ENCODE results near the gene FRYL. TPM values are rescaled to one million over a fixed set of nuclear protein-coding genes. Genes with fewer than 3 reads are reported as not detected.
A peak's percentile ranks its signal among the peaks of the same experiment; 100 is the strongest.

FRYL gene
- total RNA-seq, 2 experiments from 2014 or later, result 44.8 to 54.2 TPM

DNA sequence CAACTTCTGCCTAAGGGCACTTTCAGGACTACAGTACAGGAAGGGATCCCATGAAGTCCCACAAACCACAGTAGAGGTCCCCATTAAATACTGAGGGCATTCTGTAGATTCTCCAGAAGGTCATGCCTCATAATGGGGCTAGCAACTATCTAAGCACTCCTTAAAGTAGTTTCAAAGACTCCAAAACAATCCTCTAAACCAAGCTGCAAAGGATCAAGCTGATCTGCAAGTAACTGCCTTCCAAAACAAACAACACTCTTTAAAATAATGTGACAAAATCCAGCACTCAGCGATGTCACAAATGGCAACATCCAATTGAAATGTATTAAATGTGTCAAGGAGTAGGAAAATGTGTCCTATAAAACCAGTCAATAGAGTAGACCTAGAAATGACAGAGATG is 118.7 kb downstream of the FRYL start:
- H3K27me3 Mint-ChIP-seq (ENCODE audit: low read depth), result no peaks in the 10 kb centered on the region
- H3K27ac Mint-ChIP-seq, result no peak overlapping the region
- no peak overlapping the region for H3K4me3 Mint-ChIP-seq
- H3K36me3 Mint-ChIP-seq (ENCODE audit: low read depth), result peaks cover 15% of the 10 kb centered on the region
- CTCF ChIA-PET, result no interaction called here
- H3K9me3 Mint-ChIP-seq, result peaks cover 7% of the 10 kb centered on the region
- no peak for DNase-seq
- H3K4me1 Mint-ChIP-seq (ENCODE audit: low read depth), result peaks cover 21% of the 10 kb centered on the region
- intact Hi-C loops (cut with micrococcal nuclease), result no loop called here

DNA sequence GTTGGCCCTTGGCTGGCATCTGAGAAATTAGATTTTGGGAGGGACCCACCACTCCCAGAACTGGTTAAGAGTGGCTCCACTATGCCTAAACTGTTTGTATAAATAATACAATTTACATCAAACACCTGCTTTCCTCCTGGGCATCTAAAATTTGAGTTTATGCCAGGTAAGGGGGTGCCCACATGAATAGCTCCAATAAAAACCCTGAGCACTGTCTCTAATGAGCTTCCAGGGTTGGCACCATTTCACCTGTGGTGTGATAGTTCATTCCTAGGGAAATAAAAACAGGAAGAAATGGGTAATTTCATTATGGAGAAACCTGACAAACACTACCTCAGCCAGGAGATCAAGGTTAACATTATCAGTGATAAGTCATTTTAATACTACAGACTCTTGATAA is 119.7 kb downstream of the FRYL start:
- Mint-ChIP-seq H3K27me3 (ENCODE audit: low read depth) (no peaks in the 10 kb centered on the region), H3K4me1 (ENCODE audit: low read depth) (peaks cover 14% of the 10 kb centered on the region), H3K36me3 (ENCODE audit: low read depth) (peaks cover 15% of the 10 kb centered on the region), H3K9me3 (peaks cover 7% of the 10 kb centered on the region), H3K4me3 (no peak overlapping the region), H3K27ac (no peak overlapping the region)
- no peak for DNase-seq
- intact Hi-C loops (cut with micrococcal nuclease), result no loop called here
- CTCF ChIA-PET, result no interaction called here

- no peak overlapping the region for H3K4me3 Mint-ChIP-seq
- peaks cover 4% of the 10 kb centered on the region for H3K36me3 Mint-ChIP-seq (ENCODE audit: low read depth)
- CTCF ChIA-PET, result interaction anchor here (0.6 to 0.7 kb wide), 2 partner anchors 9 to 20 kb away, joined by 3 to 4 read pairs; no protein-coding TSS in a partner anchor
- H3K27me3 Mint-ChIP-seq (ENCODE audit: low read depth), result no peaks in the 10 kb centered on the region
- DNase-seq, result no peak
- no peaks in the 10 kb centered on the region for H3K9me3 Mint-ChIP-seq
- H3K4me1 Mint-ChIP-seq (ENCODE audit: low read depth), result peaks cover 39% of the 10 kb centered on the region
- intact Hi-C loops (cut with micrococcal nuclease), result no loop called here
- H3K27ac Mint-ChIP-seq, result peak overlapping the region; percentile 20
Measured at GRCh38 chr4:48654015-48654664, 125.9 kb downstream of the FRYL start.

DNA sequence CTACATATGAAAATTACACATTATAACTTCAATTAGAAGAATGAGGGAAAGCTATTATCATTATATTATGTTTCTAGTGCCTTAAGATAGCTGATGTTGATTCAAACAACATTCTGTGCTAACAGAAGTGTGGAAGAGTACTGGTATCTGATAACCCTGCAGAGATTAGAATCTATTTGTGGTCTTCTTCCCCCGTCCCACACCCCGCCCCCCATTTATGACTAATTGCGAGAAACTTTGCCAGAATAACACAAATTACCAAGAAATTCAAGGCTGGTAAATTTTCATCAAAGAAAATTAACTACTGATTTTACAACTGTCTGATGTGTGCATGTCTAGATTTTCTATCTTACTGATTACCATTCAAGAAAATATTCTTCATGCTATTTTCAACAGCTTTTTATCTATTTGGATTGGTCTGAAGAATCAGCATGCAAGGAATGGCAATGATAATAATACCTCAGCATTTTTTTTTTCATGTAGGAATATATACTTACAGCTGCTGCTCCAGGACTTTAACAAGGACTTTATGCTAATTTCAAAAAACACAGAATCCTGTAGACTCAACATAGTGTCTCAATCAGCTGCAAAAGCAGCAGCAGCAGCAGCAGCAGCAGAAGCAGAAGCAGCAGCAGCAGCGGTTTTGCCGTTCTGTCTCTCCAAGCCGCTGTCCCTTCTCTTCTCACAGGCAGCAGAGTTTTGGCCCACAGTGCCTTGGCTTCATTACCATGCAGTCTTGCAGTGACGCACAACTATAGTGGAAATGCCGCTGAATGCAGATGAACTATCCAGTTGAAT is 126.7 kb downstream of the FRYL start:
- no peak overlapping the region for H3K27ac Mint-ChIP-seq
- H3K36me3 Mint-ChIP-seq (ENCODE audit: low read depth), result no peaks in the 10 kb centered on the region
- H3K4me1 Mint-ChIP-seq (ENCODE audit: low read depth), result peaks cover 39% of the 10 kb centered on the region
- CTCF ChIA-PET, result interaction anchor here (0.6 kb wide), 2 partner anchors 12 to 19 kb away, joined by 3 read pairs; no protein-coding TSS in a partner anchor
- peak; percentile 36 for DNase-seq
- H3K27me3 Mint-ChIP-seq (ENCODE audit: low read depth), result no peaks in the 10 kb centered on the region
- H3K4me3 Mint-ChIP-seq, result no peak overlapping the region
- intact Hi-C loops (cut with micrococcal nuclease), result loop anchor here (1.0 kb wide), 1 partner anchor 12 kb away; no protein-coding TSS in a partner anchor
- H3K9me3 Mint-ChIP-seq, result no peaks in the 10 kb centered on the region

- no peaks in the 10 kb centered on the region for H3K27me3 Mint-ChIP-seq (ENCODE audit: low read depth)
- H3K4me1 Mint-ChIP-seq (ENCODE audit: low read depth), result peaks cover 38% of the 10 kb centered on the region
- CTCF ChIA-PET, result no interaction called here
- no peaks in the 10 kb centered on the region for H3K9me3 Mint-ChIP-seq
- intact Hi-C loops (cut with micrococcal nuclease), result no loop called here
- DNase-seq, result no peak
- no peaks in the 10 kb centered on the region for H3K36me3 Mint-ChIP-seq (ENCODE audit: low read depth)
- H3K27ac Mint-ChIP-seq, result no peak overlapping the region
- no peak overlapping the region for H3K4me3 Mint-ChIP-seq
Measured at GRCh38 chr4:48651914-48652313, 128.2 kb downstream of the FRYL start.

DNA sequence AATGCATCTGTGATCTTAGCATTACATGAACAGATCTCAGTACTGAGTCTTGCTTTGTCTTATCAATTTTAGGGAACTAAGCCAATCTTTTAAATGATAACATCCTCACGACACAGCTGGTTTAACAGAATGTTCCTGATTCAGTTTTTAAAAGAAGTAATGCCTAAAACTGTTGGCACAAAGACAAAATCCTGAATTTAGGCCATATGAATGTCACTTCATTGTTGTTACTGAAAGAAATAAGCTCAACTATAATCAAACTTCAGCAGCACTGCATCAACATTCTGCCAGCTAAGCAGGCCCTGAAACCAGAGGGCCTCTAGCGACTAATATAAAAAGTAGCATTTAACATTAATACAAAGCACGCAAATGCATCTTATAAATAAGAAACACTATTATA is 130.6 kb downstream of the FRYL start:
- DNase-seq, result no peak
- intact Hi-C loops (cut with micrococcal nuclease), result no loop called here
- H3K9me3 Mint-ChIP-seq, result no peaks in the 10 kb centered on the region
- CTCF ChIA-PET, result interaction anchor here (0.7 kb wide), 1 partner anchor 309 kb away, joined by 3 read pairs; no protein-coding TSS in a partner anchor
- H3K36me3 Mint-ChIP-seq (ENCODE audit: low read depth), result no peaks in the 10 kb centered on the region
- H3K27me3 Mint-ChIP-seq (ENCODE audit: low read depth), result no peaks in the 10 kb centered on the region
- H3K27ac Mint-ChIP-seq, result no peak overlapping the region
- no peak overlapping the region for H3K4me3 Mint-ChIP-seq
- H3K4me1 Mint-ChIP-seq (ENCODE audit: low read depth), result peaks cover 37% of the 10 kb centered on the region

- no peaks in the 10 kb centered on the region for H3K9me3 Mint-ChIP-seq
- intact Hi-C loops (cut with micrococcal nuclease), result no loop called here
- CTCF ChIA-PET, result no interaction called here
- no peak for DNase-seq
- H3K27ac Mint-ChIP-seq, result no peak overlapping the region
- H3K4me1 Mint-ChIP-seq (ENCODE audit: low read depth), result peaks cover 32% of the 10 kb centered on the region
- H3K27me3 Mint-ChIP-seq (ENCODE audit: low read depth), result no peaks in the 10 kb centered on the region
- H3K36me3 Mint-ChIP-seq (ENCODE audit: low read depth), result no peaks in the 10 kb centered on the region
- H3K4me3 Mint-ChIP-seq, result no peak overlapping the region
Measured at GRCh38 chr4:48645225-48645794, 134.8 kb downstream of the FRYL start.

GRCh38 chr4:48642421-48643374 is 137.4 kb downstream of the FRYL start:
- intact Hi-C loops (cut with micrococcal nuclease), result no loop called here
- no peak overlapping the region for H3K27ac Mint-ChIP-seq
- H3K9me3 Mint-ChIP-seq, result peaks cover 3% of the 10 kb centered on the region
- H3K4me1 Mint-ChIP-seq (ENCODE audit: low read depth), result peaks cover 31% of the 10 kb centered on the region
- peaks cover 4% of the 10 kb centered on the region for H3K36me3 Mint-ChIP-seq (ENCODE audit: low read depth)
- no peak overlapping the region for H3K4me3 Mint-ChIP-seq
- DNase-seq, result no peak
- CTCF ChIA-PET, result no interaction called here
- H3K27me3 Mint-ChIP-seq (ENCODE audit: low read depth), result no peaks in the 10 kb centered on the region

DNA sequence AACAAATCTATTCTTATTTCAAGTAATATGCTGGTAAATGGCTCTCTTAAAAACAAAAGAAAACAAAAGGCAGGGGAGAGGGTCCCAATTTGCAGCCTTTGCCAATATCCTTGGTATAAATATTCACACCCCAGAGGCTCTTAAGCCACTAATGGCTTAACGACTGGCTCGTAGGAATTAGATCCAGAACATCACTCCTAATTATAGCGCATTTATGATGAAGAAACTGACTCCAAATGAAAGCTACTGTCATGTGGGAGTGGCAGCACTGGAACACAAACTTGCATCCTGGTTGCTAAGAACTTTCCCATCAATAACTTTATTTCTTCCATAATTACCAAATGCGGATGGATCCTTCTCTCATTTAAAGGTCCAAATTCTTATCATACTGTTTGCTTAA is 138.7 kb downstream of the FRYL start:
- CTCF ChIA-PET, result interaction anchor here (0.5 kb wide), 1 partner anchor 32 kb away, joined by 3 read pairs; no protein-coding TSS in a partner anchor
- Mint-ChIP-seq H3K9me3 (peaks cover 3% of the 10 kb centered on the region), H3K4me3 (no peak overlapping the region)

GRCh38 chr4:48640699-48641098 is 139.4 kb downstream of the FRYL start:
- Mint-ChIP-seq H3K27me3 (ENCODE audit: low read depth) (no peaks in the 10 kb centered on the region), H3K4me3 (no peak overlapping the region), H3K36me3 (ENCODE audit: low read depth) (peaks cover 4% of the 10 kb centered on the region), H3K9me3 (peaks cover 3% of the 10 kb centered on the region), H3K27ac (no peak overlapping the region), H3K4me1 (ENCODE audit: low read depth) (peaks cover 30% of the 10 kb centered on the region)
- DNase-seq, result no peak
- intact Hi-C loops (cut with micrococcal nuclease), result no loop called here
- CTCF ChIA-PET, result no interaction called here

More for the DNA sequence above, 138.7 kb downstream of the FRYL start:
- no peak for DNase-seq
- Mint-ChIP-seq H3K27ac (no peak overlapping the region), H3K36me3 (ENCODE audit: low read depth) (peaks cover 4% of the 10 kb centered on the region), H3K27me3 (ENCODE audit: low read depth) (no peaks in the 10 kb centered on the region), H3K4me1 (ENCODE audit: low read depth) (peaks cover 30% of the 10 kb centered on the region)
- intact Hi-C loops (cut with micrococcal nuclease), result no loop called here

- Mint-ChIP-seq H3K27ac (no peak overlapping the region), H3K36me3 (ENCODE audit: low read depth) (peaks cover 4% of the 10 kb centered on the region), H3K4me3 (no peak overlapping the region), H3K27me3 (ENCODE audit: low read depth) (no peaks in the 10 kb centered on the region), H3K4me1 (ENCODE audit: low read depth) (peaks cover 29% of the 10 kb centered on the region), H3K9me3 (peaks cover 3% of the 10 kb centered on the region)
- CTCF ChIA-PET, result no interaction called here
- intact Hi-C loops (cut with micrococcal nuclease), result no loop called here
- DNase-seq, result no peak
Measured at GRCh38 chr4:48640225-48640624, 139.9 kb downstream of the FRYL start.

- Mint-ChIP-seq H3K27me3 (ENCODE audit: low read depth) (no peaks in the 10 kb centered on the region), H3K4me1 (ENCODE audit: low read depth) (peaks cover 28% of the 10 kb centered on the region), H3K27ac (no peak overlapping the region), H3K36me3 (ENCODE audit: low read depth) (peaks cover 4% of the 10 kb centered on the region), H3K4me3 (no peak overlapping the region), H3K9me3 (peaks cover 3% of the 10 kb centered on the region)
- DNase-seq, result no peak
- intact Hi-C loops (cut with micrococcal nuclease), result loop anchor here (5.0 kb wide), 1 partner anchor 267 kb away; the partner anchor contains the start of gene OCIAD2
- CTCF ChIA-PET, result no interaction called here
Measured at GRCh38 chr4:48639807-48640206, 140.3 kb downstream of the FRYL start.
